H9 (cell line): ENCODE measurements around the gene CFAP119. TPM values are rescaled to one million over a fixed set of nuclear protein-coding genes. Genes with fewer than 3 reads are reported as not detected.

Source experiments
- DNase-seq: peaks from one replicate; pipeline ENCODE4 v3.0.0-alpha.2; 2017
- H2AFZ ChIP-seq: one replicate; pipeline ENCODE4 v1.6.1; 2013; ENCODE audit warnings: mild to moderate bottlenecking, low read length, control low read depth, moderate library complexity
- H2AK5ac ChIP-seq: 2 replicates; pipeline ENCODE4 v1.6.1; 2013; ENCODE audit warnings: low read length, control low read depth, mixed read lengths; ENCODE audit not compliant: insufficient read length
- H2BK120ac ChIP-seq: one replicate; pipeline ENCODE4 v1.6.1; 2013; ENCODE audit warnings: low read depth, mild to moderate bottlenecking, low read length, control low read depth, inconsistent platforms; ENCODE audit not compliant: poor library complexity, severe bottlenecking
- H2BK12ac ChIP-seq: 2 replicates; pipeline ENCODE4 v1.6.1; 2013; ENCODE audit warnings: low read length, control low read depth, mixed read lengths, low read depth; ENCODE audit not compliant: insufficient read length
- H2BK15ac ChIP-seq: 2 replicates; pipeline ENCODE4 v1.6.1; 2013; ENCODE audit warnings: low read depth, low read length, control low read depth
- H2BK20ac ChIP-seq: one replicate; pipeline ENCODE4 v1.6.1; 2013; ENCODE audit warnings: low read depth, mild to moderate bottlenecking, low read length, control low read depth, inconsistent platforms; ENCODE audit not compliant: poor library complexity, severe bottlenecking
- H2BK5ac ChIP-seq: 2 replicates; pipeline ENCODE4 v1.6.1; 2013; ENCODE audit warnings: low read length, control low read depth, mixed read lengths; ENCODE audit not compliant: insufficient read length
- H3K14ac ChIP-seq: 2 replicates; pipeline ENCODE4 v1.6.1; 2013; ENCODE audit warnings: low read length, control low read depth; ENCODE audit not compliant: insufficient read depth
- H3K18ac ChIP-seq: 2 replicates; pipeline ENCODE4 v1.6.1; 2013; ENCODE audit warnings: low read depth, mild to moderate bottlenecking, mixed read lengths, low read length, control low read depth; ENCODE audit not compliant: insufficient read length
- H3K23ac ChIP-seq: 2 replicates; pipeline ENCODE4 v1.6.1; 2013; ENCODE audit warnings: low read length, control low read depth, mixed read lengths, low read depth; ENCODE audit not compliant: insufficient read length
- H3K23me2 ChIP-seq: 2 replicates; pipeline ENCODE4 v1.6.1; 2013; ENCODE audit warnings: low read depth, mild to moderate bottlenecking, mixed read lengths, low read length, control low read depth; ENCODE audit not compliant: insufficient read length, poor library complexity, severe bottlenecking
- H3K27ac ChIP-seq: 2 replicates; pipeline ENCODE4 v1.5.1; 2013; ENCODE audit warnings: low read length, control low read depth, mixed read lengths, low read depth; ENCODE audit not compliant: insufficient read length
- H3K27me3 ChIP-seq: 2 replicates; pipeline ENCODE4 v1.6.1; 2013; ENCODE audit warnings: low read length, control low read depth, inconsistent platforms; ENCODE audit not compliant: insufficient read depth
- H3K4ac ChIP-seq: 2 replicates; pipeline ENCODE4 v1.6.1; 2013; ENCODE audit warnings: low read depth, mild to moderate bottlenecking, control low read depth, inconsistent platforms, low read length, moderate library complexity
- H3K4me1 ChIP-seq: 2 replicates; pipeline ENCODE4 v1.6.1; 2013; ENCODE audit warnings: low read length, control low read depth, inconsistent platforms; ENCODE audit not compliant: insufficient read depth
- H3K4me2 ChIP-seq: 2 replicates; pipeline ENCODE4 v1.6.1; 2013; ENCODE audit warnings: low read length, control low read depth, mixed read lengths; ENCODE audit not compliant: insufficient read length, insufficient read depth
- H3K56ac ChIP-seq: 2 replicates; pipeline ENCODE4 v1.6.1; 2013; ENCODE audit warnings: low read depth, mild to moderate bottlenecking, mixed read lengths, low read length, control low read depth; ENCODE audit not compliant: insufficient read length
- H3K79me1 ChIP-seq: 2 replicates; pipeline ENCODE4 v1.6.1; 2013; ENCODE audit warnings: low read depth, mild to moderate bottlenecking, moderate library complexity, low read length, control low read depth, inconsistent platforms; ENCODE audit not compliant: insufficient read depth, poor library complexity, severe bottlenecking
- H3K79me2 ChIP-seq: 2 replicates; pipeline ENCODE4 v1.6.1; 2013; ENCODE audit warnings: low read length, control low read depth, inconsistent platforms; ENCODE audit not compliant: insufficient read depth
- H3K9ac ChIP-seq: 2 replicates; pipeline ENCODE4 v1.6.1; 2013; ENCODE audit warnings: low read length, control low read depth, mixed read lengths; ENCODE audit not compliant: insufficient read length; ENCODE audit errors: extremely low read depth
- H3K9me3 ChIP-seq: one replicate; pipeline ENCODE4 v1.6.1; 2013; ENCODE audit warnings: low read depth, low read length, inconsistent platforms; ENCODE audit not compliant: control insufficient read depth
- H3T11ph ChIP-seq: one replicate; pipeline ENCODE4 v1.6.1; 2013; ENCODE audit warnings: mild to moderate bottlenecking, low read length, control low read depth, inconsistent platforms
- H4K20me1 ChIP-seq: one replicate; pipeline ENCODE4 v1.6.1; 2013; ENCODE audit not compliant: control insufficient read depth, insufficient read length, insufficient read depth
- H4K5ac ChIP-seq: 2 replicates; pipeline ENCODE4 v1.6.1; 2013; ENCODE audit warnings: low read depth, mild to moderate bottlenecking, mixed read lengths, low read length, control low read depth; ENCODE audit not compliant: insufficient read length
- H4K8ac ChIP-seq: replicated peaks from 2 replicates; pipeline ENCODE4 v1.6.1; 2013; ENCODE audit warnings: low read length, control low read depth, mixed read lengths, low read depth; ENCODE audit not compliant: insufficient read length
- H4K91ac ChIP-seq: 2 replicates; pipeline ENCODE4 v1.6.1; 2013; ENCODE audit warnings: low read depth, mild to moderate bottlenecking, moderate library complexity, mixed read lengths, low read length, control low read depth; ENCODE audit not compliant: insufficient read length
- H3K27ac Mint-ChIP-seq, 3 experiments: 2 replicates in 2 of 3; 3 replicates in 1 of 3; pipeline ENCODE4 v1.8.0; 2020 to 2021; ENCODE audit warnings: mixed read lengths in 3 of 3, mild to moderate bottlenecking in 1 of 3, moderate library complexity in 1 of 3
- H3K27me3 Mint-ChIP-seq: 2 replicates; pipeline ENCODE4 v1.8.0; 2021; ENCODE audit warnings: low read depth, mild to moderate bottlenecking, moderate library complexity, mixed read lengths
- H3K36me3 Mint-ChIP-seq, 3 experiments: 2 replicates in 2 of 3; 3 replicates in 1 of 3; pipeline ENCODE4 v1.8.0; 2020 to 2021; ENCODE audit warnings: low read depth in 3 of 3, mixed read lengths in 3 of 3; ENCODE audit not compliant: insufficient read depth in 1 of 3
- H3K4me1 Mint-ChIP-seq, 2 experiments: 2 replicates each; pipeline ENCODE4 v1.8.0; 2020; ENCODE audit warnings: mixed read lengths in 2 of 2
- H3K4me3 Mint-ChIP-seq, 2 experiments: 2 replicates in 1 of 2; 3 replicates in 1 of 2; pipeline ENCODE4 v1.8.0; 2020 to 2021; ENCODE audit warnings: mild to moderate bottlenecking in 2 of 2, mixed read lengths in 2 of 2, moderate library complexity in 1 of 2
- H3K9me3 Mint-ChIP-seq, 2 experiments: 2 replicates in 1 of 2; 3 replicates in 1 of 2; pipeline ENCODE4 v1.8.0; 2020; ENCODE audit warnings: mild to moderate bottlenecking in 2 of 2, mixed read lengths in 2 of 2, moderate library complexity in 1 of 2
- CTCF ChIP-seq: fragments of 200-600 bp; sonication (generic); conservative IDR thresholded peaks from 3 replicates; pipeline ENCODE4 v1.8.0; 2021; ENCODE audit warnings: antibody characterized with exemption, mild to moderate bottlenecking
- WGBS: extraction: QIAGEN DNeasy Blood & Tissue Kit; methylation state at CpG from one replicate; pipeline ENCODE4 v1.1.7; 2013; ENCODE audit warnings: missing lambda C conversion rate, low lambda C conversion rate, mixed read lengths; ENCODE audit not compliant: insufficient read length; ENCODE audit errors: extremely low coverage; 5-methylcytosine and 5-hydroxymethylcytosine counted together
- total RNA-seq: library from RNA; stranded (reverse); gene quantifications from 2 replicates; pipeline ENCODE4 v1.2.1, GENCODE V29; 2021

The CFAP119 gene
- total RNA-seq, 1 experiment from 2014 or later, result 5.4 TPM

- H3K9me3 ChIP-seq, result no peaks in the 10 kb centered on the region
- H3K9me3 Mint-ChIP-seq, result peaks cover 0 to 2% of the 10 kb centered on the region in 2 experiments; a peak in 1 of 5 replicates
- H4K20me1 ChIP-seq, result no peaks in the 10 kb centered on the region
- peaks cover 2% of the 10 kb centered on the region; the same call in 1 of the 2 replicates for H3K4me1 ChIP-seq
- H3K14ac ChIP-seq, result no peak overlapping the region
- H3K27me3 Mint-ChIP-seq, result no peaks in the 10 kb centered on the region
- H3K27me3 ChIP-seq, result no peaks in the 10 kb centered on the region
- H3K23ac ChIP-seq, result no peak overlapping the region
- H3K4ac ChIP-seq, result no peak overlapping the region
- no peak overlapping the region for H3K18ac ChIP-seq
- H4K91ac ChIP-seq, result no peak overlapping the region
- H2BK12ac ChIP-seq, result no peak overlapping the region
- H3K36me3 Mint-ChIP-seq, result peaks cover 39 to 74% (median 58%) of the 10 kb centered on the region in 3 experiments
- H3K23me2 ChIP-seq, result no peaks in the 10 kb centered on the region
- no peak overlapping the region for H3K27ac Mint-ChIP-seq
- no peak for DNase-seq
- no peak overlapping the region for H3K4me2 ChIP-seq
- H2BK15ac ChIP-seq, result no peak overlapping the region
- H3K79me1 ChIP-seq, result no peaks in the 10 kb centered on the region
- no peak overlapping the region for H3K56ac ChIP-seq
- no peak overlapping the region for H2BK5ac ChIP-seq
- H3K9ac ChIP-seq, result no peak overlapping the region
- WGBS, result no CpG with 5 or more reads among the region's 17 CpGs
- no peak overlapping the region for H4K8ac ChIP-seq
- no peak overlapping the region for H2AK5ac ChIP-seq
- no peak overlapping the region for H4K5ac ChIP-seq
- H2BK120ac ChIP-seq, result no peak overlapping the region
- H3K79me2 ChIP-seq, result no peaks in the 10 kb centered on the region; the same call in 1 of the 2 replicates
- H3K4me1 Mint-ChIP-seq, result peaks cover 9 to 10% of the 10 kb centered on the region in 2 experiments
- TF ChIP-seq CTCF, result no peak
- H2AFZ ChIP-seq, result no peak overlapping the region
- no peak overlapping the region for H3K27ac ChIP-seq
- no peak overlapping the region for H3K4me3 Mint-ChIP-seq
- no peak overlapping the region for H3T11ph ChIP-seq
- no peak overlapping the region for H2BK20ac ChIP-seq
Measured at GRCh38 chr16:30728899-30729672, 32.8 kb downstream of the CFAP119 start.
